Mesendoderm (in vitro differentiated cells): ENCODE measurements around the gene MRPS2.

ENCODE experiments used
- DNase-seq: peaks from one replicate; pipeline ENCODE4 v3.0.0; 2013
- H2AK5ac ChIP-seq: 2 replicates; pipeline ENCODE4 v1.6.1; 2013; ENCODE audit warnings: low read length, inconsistent platforms
- H2BK120ac ChIP-seq: 2 replicates; pipeline ENCODE4 v1.6.1; 2013; ENCODE audit warnings: low read depth, mild to moderate bottlenecking, low read length, moderate library complexity, mixed read lengths
- H2BK15ac ChIP-seq: replicated peaks from 2 replicates; pipeline ENCODE4 v1.6.1; 2013; ENCODE audit warnings: low read depth, mild to moderate bottlenecking, moderate library complexity
- H2BK5ac ChIP-seq: 2 replicates; pipeline ENCODE4 v1.6.1; 2013; ENCODE audit warnings: low read length, inconsistent platforms
- H3K18ac ChIP-seq: 2 replicates; pipeline ENCODE4 v1.6.1; 2013; ENCODE audit warnings: mild to moderate bottlenecking, low read length, mixed read lengths
- H3K23ac ChIP-seq: one replicate; pipeline ENCODE4 v1.6.1; 2013; ENCODE audit warnings: low read length
- H3K27ac ChIP-seq: 2 replicates; pipeline ENCODE4 v1.5.1; 2013; ENCODE audit warnings: low read depth, mild to moderate bottlenecking, inconsistent platforms, low read length, moderate library complexity
- H3K27me3 ChIP-seq: 2 replicates; pipeline ENCODE4 v1.6.1; 2013; ENCODE audit warnings: low read length, control low read depth, mild to moderate bottlenecking, inconsistent platforms; ENCODE audit not compliant: insufficient read depth, poor library complexity
- H3K36me3 ChIP-seq: 2 replicates; pipeline ENCODE4 v1.6.1; 2013; ENCODE audit warnings: low read length, inconsistent platforms; ENCODE audit not compliant: control insufficient read depth, insufficient read depth
- H3K4ac ChIP-seq: one replicate; pipeline ENCODE4 v1.6.1; 2013; ENCODE audit warnings: low read depth, mild to moderate bottlenecking, low read length, moderate library complexity
- H3K4me1 ChIP-seq: 2 replicates; pipeline ENCODE4 v1.6.1; 2013; ENCODE audit warnings: low read depth, low read length, inconsistent platforms; ENCODE audit not compliant: control insufficient read depth
- H3K4me2 ChIP-seq: 2 replicates; pipeline ENCODE4 v1.6.1; 2013; ENCODE audit warnings: low read length
- H3K4me3 ChIP-seq: 2 replicates; pipeline ENCODE4 v1.5.1; 2013; ENCODE audit warnings: mild to moderate bottlenecking, low read length
- H3K56ac ChIP-seq: one replicate; pipeline ENCODE4 v1.6.1; 2013; ENCODE audit warnings: low read length
- H3K79me1 ChIP-seq: 2 replicates; pipeline ENCODE4 v1.6.1; 2013; ENCODE audit warnings: low read length, inconsistent platforms
- H3K79me2 ChIP-seq: 2 replicates; pipeline ENCODE4 v1.6.1; 2013; ENCODE audit warnings: mild to moderate bottlenecking, low read length; ENCODE audit not compliant: control insufficient read depth, insufficient read depth
- H3K9ac ChIP-seq: 2 replicates; pipeline ENCODE4 v1.6.1; 2013; ENCODE audit warnings: low read length, inconsistent platforms
- H4K5ac ChIP-seq: one replicate; pipeline ENCODE4 v1.6.1; 2013; ENCODE audit warnings: low read length
- H4K8ac ChIP-seq: one replicate; pipeline ENCODE4 v1.6.1; 2013; ENCODE audit warnings: low read depth, mild to moderate bottlenecking, control low read depth, low read length, moderate library complexity
- WGBS: extraction: QIAGEN DNeasy Blood & Tissue Kit; methylation state at CpG from one replicate; pipeline ENCODE4 v1.1.7; 2013; ENCODE audit warnings: low lambda C conversion rate, missing lambda C conversion rate; ENCODE audit not compliant: insufficient coverage; ENCODE audit errors: extremely low coverage; 5-methylcytosine and 5-hydroxymethylcytosine counted together

MRPS2 gene

GRCh38 chr9:135550344-135550918 is 49.9 kb downstream of the MRPS2 start:
- Histone ChIP-seq H2AK5ac (no peak overlapping the region), H3K79me2 (no peaks in the 10 kb centered on the region), H3K4me2 (no peak overlapping the region), H3K4me1 (no peaks in the 10 kb centered on the region), H3K27me3 (no peaks in the 10 kb centered on the region), H3K4ac (no peak overlapping the region), H2BK5ac (no peak overlapping the region), H3K36me3 (no peaks in the 10 kb centered on the region), H3K9ac (no peak overlapping the region), H3K56ac (no peak overlapping the region), H2BK15ac (no peak overlapping the region), H3K23ac (no peak overlapping the region), H4K5ac (no peak overlapping the region), H3K27ac (no peak overlapping the region), H3K4me3 (no peak overlapping the region), H4K8ac (no peak overlapping the region), H3K79me1 (no peaks in the 10 kb centered on the region), H2BK120ac (no peak overlapping the region), H3K18ac (no peak overlapping the region)
- WGBS, result no CpG with 5 or more reads among the region's 17 CpGs
- no peak for DNase-seq

DNA sequence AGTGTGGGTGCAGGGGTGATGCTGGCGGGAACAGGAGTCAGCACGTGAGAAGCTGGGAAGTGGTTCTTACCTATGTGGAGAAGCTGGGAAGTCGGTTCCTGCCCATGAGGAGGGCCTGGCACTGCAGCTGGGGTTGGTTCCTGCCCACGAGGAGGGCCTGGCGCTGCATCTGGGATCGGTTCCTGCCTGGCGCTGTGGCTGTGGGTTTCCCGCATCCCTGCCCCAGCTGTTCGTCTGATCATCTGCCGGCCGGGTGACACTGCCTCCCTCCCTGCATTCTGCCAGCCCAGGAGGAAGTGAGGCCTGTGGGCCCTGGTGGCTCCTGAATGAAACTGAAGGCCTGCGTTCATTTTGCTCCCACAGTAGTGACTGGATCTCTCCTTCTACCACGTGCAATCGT is 50.5 kb downstream of the MRPS2 start:
- no peaks in the 10 kb centered on the region for H3K79me1 ChIP-seq
- H3K4me1 ChIP-seq, result no peaks in the 10 kb centered on the region
- H2BK5ac ChIP-seq, result no peak overlapping the region
- WGBS, result no CpG with 5 or more reads among the region's 14 CpGs
- no peak overlapping the region for H2AK5ac ChIP-seq
- H3K18ac ChIP-seq, result no peak overlapping the region
- H3K4me3 ChIP-seq, result no peak overlapping the region
- H3K4me2 ChIP-seq, result no peak overlapping the region
- H4K8ac ChIP-seq, result no peak overlapping the region
- no peak overlapping the region for H3K9ac ChIP-seq
- no peak overlapping the region for H3K27ac ChIP-seq
- no peak for DNase-seq
- H3K56ac ChIP-seq, result no peak overlapping the region
- no peak overlapping the region for H3K23ac ChIP-seq
- no peak overlapping the region for H2BK15ac ChIP-seq
- no peaks in the 10 kb centered on the region for H3K79me2 ChIP-seq
- no peak overlapping the region for H4K5ac ChIP-seq
- H2BK120ac ChIP-seq, result no peak overlapping the region
- H3K27me3 ChIP-seq, result no peaks in the 10 kb centered on the region
- no peak overlapping the region for H3K4ac ChIP-seq
- no peaks in the 10 kb centered on the region for H3K36me3 ChIP-seq

- H3K36me3 ChIP-seq, result no peaks in the 10 kb centered on the region
- no peaks in the 10 kb centered on the region for H3K27me3 ChIP-seq
- H2BK15ac ChIP-seq, result no peak overlapping the region
- H3K4ac ChIP-seq, result no peak overlapping the region
- no peaks in the 10 kb centered on the region for H3K4me1 ChIP-seq
- no peak overlapping the region for H3K4me3 ChIP-seq
- no peak overlapping the region for H4K5ac ChIP-seq
- H3K23ac ChIP-seq, result no peak overlapping the region
- no peaks in the 10 kb centered on the region for H3K79me2 ChIP-seq
- no peak overlapping the region for H3K4me2 ChIP-seq
- no peak overlapping the region for H2BK120ac ChIP-seq
- H3K79me1 ChIP-seq, result no peaks in the 10 kb centered on the region
- H3K18ac ChIP-seq, result no peak overlapping the region
- H3K56ac ChIP-seq, result no peak overlapping the region
- no peak overlapping the region for H4K8ac ChIP-seq
- H3K27ac ChIP-seq, result no peak overlapping the region
- H2AK5ac ChIP-seq, result no peak overlapping the region
- no CpG with 5 or more reads among the region's 13 CpGs for WGBS
- no peak for DNase-seq
- H2BK5ac ChIP-seq, result no peak overlapping the region
- H3K9ac ChIP-seq, result no peak overlapping the region
Measured at GRCh38 chr9:135551456-135551855, 51.0 kb downstream of the MRPS2 start.

DNA sequence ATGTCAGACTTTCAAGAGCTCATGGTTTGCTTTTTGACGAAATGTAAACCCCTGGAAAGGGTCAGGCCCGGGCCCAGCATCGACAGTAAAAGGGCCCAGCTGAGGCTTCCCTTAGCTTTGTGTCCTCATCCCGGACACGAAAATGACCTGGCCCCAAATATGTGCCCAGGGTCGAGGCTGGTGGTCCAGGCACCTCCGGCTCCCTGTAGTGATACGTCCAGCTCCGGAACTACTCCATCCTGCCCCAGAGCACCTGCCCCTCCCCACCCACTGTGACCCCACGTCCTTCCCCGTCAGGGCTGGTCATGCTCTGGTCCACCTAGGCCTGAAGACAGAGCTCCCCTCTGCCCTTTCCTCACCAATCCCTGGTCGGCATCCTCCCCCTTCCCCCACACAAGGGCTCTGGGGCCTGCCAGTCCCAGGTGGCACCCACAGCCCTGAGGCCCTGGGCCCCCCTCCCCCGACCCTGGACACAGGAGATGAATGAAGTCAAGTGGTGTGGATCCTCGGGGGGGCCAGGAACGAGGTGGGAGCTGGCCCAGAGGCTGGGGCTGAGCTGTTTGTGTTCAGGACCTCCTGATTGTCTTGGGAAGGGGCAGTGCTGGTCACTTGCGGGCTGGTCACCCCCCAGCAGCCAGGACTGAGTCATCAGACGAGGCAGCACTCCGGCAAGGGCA is 51.7 kb downstream of the MRPS2 start:
- no peak overlapping the region for H2AK5ac ChIP-seq
- H3K36me3 ChIP-seq, result no peaks in the 10 kb centered on the region
- no peaks in the 10 kb centered on the region for H3K27me3 ChIP-seq
- H3K4ac ChIP-seq, result no peak overlapping the region
- no peak overlapping the region for H3K18ac ChIP-seq
- no peak overlapping the region for H2BK120ac ChIP-seq
- no peak for DNase-seq
- H3K56ac ChIP-seq, result no peak overlapping the region
- no peak overlapping the region for H3K4me2 ChIP-seq
- no peak overlapping the region for H2BK5ac ChIP-seq
- H4K8ac ChIP-seq, result no peak overlapping the region
- H3K9ac ChIP-seq, result no peak overlapping the region
- no peak overlapping the region for H3K4me3 ChIP-seq
- H3K23ac ChIP-seq, result no peak overlapping the region
- no peak overlapping the region for H4K5ac ChIP-seq
- H2BK15ac ChIP-seq, result no peak overlapping the region
- WGBS, result no CpG with 5 or more reads among the region's 18 CpGs
- H3K79me1 ChIP-seq, result no peaks in the 10 kb centered on the region
- no peaks in the 10 kb centered on the region for H3K79me2 ChIP-seq
- no peak overlapping the region for H3K27ac ChIP-seq
- no peaks in the 10 kb centered on the region for H3K4me1 ChIP-seq

- Histone ChIP-seq H2BK120ac (no peak overlapping the region), H3K36me3 (no peaks in the 10 kb centered on the region), H3K4me2 (no peak overlapping the region), H4K5ac (no peak overlapping the region), H3K79me2 (no peaks in the 10 kb centered on the region), H3K79me1 (no peaks in the 10 kb centered on the region), H3K18ac (no peak overlapping the region), H3K56ac (no peak overlapping the region), H2BK15ac (no peak overlapping the region), H3K4me1 (no peaks in the 10 kb centered on the region), H2BK5ac (no peak overlapping the region), H3K27ac (no peak overlapping the region), H3K23ac (no peak overlapping the region), H4K8ac (no peak overlapping the region), H3K9ac (no peak overlapping the region), H3K27me3 (no peaks in the 10 kb centered on the region), H3K4ac (no peak overlapping the region), H2AK5ac (no peak overlapping the region), H3K4me3 (no peak overlapping the region)
- peak; percentile 9 for DNase-seq
- WGBS, result no CpG with 5 or more reads among the region's 19 CpGs
Measured at GRCh38 chr9:135552698-135553171, 52.3 kb downstream of the MRPS2 start.
